ENCODE measurements around the gene TRNAU1AP.
A peak's percentile ranks its signal among the peaks of the same experiment; 100 is the strongest.
"Not testable (repeated sequence)": the region's sequence is repeated elsewhere in the genome, so short reads cannot be mapped to it uniquely, and the experiment has no call there.

Gene TRNAU1AP

DNA sequence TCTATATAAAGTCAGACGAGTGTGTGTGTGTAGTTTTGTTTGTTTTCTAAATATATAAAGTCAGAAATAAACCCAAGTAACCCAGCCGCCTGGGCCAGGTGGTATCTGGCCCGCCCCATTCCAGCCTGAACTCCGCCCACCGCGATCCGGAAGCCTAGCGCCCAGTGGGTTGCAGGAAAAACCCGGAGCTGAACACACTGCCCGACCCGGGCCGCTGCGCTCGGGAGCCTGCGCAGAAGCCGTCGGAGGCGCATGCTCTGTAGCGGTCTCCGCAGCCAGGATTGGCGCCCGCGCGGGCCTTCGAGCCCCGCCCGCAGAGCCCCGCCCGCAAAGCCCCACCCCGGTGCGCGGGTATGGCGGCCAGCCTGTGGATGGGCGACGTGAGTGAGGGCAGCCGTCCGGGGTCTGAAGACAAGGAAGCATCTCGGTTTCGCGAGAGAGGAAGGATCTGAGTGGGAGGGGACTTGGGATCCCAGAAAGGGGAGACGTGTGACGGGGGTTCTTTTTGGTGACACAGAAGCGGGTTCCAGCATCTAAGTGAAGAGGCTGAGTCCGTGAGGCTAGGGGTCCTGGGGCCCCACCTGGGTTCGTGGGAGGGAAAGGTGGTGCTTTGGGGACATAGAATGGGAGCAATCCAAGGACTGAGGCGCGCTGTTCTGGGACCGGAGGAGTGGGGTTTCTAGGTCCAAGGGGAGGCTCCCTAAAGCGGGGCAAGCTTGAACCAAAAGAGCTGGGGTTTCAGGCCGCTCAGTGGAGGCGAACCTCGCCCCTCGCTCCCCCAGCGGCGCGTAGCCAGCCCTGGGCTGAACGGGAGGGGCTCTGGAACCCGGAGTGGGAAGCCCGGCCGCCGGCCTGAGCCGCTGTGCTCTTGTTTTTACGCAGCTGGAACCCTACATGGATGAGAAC is at the start of gene TRNAU1AP:
Gene TRNAU1AP, plus strand, starts transcription at position 328 of the 906 bp plus-strand sequence. Its CDS starts 26 bp downstream, at position 354.
- peak; percentile 89 for DNase-seq (ENCODE audit: low read depth, low spot score)

DNA sequence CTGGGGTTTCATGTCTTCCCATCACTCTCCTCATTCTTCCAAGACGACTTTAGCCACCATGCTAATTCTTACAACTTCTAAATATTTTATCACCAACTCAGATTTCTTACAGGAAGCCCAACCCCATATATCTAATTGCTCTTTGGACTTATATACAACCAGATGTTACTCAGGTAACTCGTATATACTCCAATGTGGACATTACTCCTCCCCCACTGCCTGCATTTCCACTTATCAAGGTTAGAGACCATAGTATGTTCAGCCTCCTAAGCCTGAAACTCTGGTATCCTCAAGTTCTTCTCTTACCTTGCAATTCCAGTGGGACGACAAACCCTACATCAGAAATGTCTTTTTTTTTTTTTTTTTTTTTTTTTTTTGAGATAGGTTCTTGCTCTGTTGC is 49.8 kb upstream of the TRNAU1AP start:
- DNase-seq (ENCODE audit: low read depth, low spot score), result no peak

DNA sequence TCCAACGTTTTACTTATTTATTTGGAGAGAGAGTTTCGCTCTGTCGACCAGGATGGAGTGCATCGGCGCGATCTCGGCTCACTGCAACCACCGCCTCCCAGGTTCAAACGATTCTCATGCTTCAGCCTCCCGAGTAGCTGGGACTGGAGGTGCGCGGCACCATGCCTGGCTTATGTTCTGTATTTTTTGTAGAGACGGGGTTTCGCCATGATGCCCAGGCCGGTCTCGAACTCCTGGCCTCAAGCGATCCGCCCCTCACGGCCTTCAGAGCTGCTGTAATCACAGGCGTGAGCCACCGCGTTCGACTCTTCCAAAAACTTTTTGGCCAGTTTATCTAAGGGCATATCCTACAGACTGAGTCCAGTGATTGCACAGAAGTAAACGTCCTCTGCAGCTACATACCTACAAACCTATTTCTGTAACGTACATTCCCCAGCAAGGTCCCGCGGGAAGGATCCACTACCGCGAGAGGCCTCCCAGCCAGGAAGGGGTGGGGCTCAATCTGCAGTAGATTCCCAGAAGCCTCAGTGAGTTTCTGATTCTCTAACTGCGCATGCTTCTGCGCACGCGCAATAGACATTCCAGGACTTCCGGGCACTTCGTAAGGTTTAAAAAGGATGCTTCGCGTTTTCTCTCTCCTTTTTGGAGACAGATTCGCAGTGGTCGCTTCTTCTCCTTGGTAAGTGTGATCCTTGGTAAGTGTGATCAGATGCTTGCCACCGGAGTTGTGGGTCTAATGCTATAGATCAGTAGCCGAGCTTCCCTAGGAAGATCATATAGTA is 47.3 kb upstream of the TRNAU1AP start, which contains the start of gene RCC1:
Gene RCC1, plus strand, starts transcription at position 638 of the 782 bp plus-strand sequence. CDS start 23,824 bp downstream, outside the sequence.
- peak; percentile 98 for DNase-seq (ENCODE audit: low read depth, low spot score)

DNA sequence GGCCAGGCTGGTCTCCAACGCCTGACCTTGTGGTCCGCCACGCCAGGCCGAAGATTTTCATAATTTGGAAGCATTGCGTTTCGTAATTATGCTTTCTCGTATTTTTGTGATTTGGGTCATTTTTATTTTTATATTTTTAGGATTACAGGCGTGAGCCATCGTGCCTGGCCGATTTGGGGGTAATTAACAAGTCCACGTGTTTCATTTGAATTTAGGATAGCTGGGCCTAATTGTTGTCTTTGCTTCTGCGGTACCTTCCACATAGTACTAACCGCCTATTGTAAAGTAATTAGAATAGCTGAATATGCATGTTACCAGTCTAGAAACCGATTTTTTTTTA is 46.0 kb upstream of the TRNAU1AP start:
- no peak for DNase-seq (ENCODE audit: low read depth, low spot score)

DNA sequence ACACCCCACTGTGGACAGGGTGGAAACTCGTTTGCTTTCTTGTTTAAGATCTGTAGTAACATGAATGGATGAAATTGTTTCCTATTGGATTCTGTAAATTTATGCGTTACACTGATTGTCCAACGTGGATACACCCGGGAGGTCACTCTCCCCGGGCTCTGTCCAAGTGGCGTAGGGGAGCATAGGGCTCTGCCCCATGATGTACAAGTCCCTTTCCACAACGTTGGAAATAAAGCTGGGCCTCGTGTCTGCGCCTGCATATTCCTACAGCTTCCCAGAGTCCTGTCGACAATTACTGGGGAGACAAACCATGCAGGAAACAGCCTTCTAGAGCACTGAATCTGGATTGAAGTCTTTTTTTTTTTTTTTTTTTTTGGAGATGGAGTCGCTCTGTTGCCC is 45.6 kb upstream of the TRNAU1AP start:
- no peak for DNase-seq (ENCODE audit: low read depth, low spot score)

DNA sequence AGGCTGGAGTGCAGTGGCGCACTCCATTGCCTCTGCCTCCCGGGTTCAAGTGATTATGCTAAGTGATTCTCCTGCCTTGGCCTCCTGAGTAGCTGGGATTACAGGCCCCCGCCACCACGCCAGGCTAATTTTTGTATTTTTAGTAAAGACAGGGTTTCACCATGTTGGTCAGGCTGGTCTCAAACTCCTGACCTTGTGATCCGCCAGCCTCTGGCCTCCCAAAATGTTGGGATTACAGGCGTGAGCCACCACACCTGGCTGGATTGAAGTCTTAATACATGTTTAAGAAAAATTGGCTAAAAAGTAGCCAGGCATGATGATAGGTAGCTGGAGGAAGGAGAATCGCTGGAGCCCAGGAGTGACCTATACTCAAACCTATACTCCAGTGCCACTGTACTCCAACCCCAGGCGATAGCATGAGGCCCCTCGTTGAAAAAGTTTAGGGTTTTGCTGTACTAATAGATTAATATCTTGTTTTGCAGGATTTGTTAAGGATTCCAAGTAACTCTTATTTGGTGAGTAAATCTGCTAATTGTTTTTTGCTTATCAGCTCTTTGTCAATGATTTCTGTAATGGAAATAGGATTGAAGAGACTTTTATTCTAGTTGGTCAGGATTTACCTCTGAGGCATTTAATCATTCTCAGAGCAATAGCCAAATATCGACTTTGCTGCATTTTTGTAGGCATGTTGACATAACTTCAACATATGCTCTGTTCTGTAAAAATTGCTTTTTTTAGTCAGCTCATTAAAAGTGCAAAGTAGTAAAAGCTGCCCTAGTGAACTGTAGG is 45.0 kb upstream of the TRNAU1AP start:
- no peak for DNase-seq (ENCODE audit: low read depth, low spot score)

DNA sequence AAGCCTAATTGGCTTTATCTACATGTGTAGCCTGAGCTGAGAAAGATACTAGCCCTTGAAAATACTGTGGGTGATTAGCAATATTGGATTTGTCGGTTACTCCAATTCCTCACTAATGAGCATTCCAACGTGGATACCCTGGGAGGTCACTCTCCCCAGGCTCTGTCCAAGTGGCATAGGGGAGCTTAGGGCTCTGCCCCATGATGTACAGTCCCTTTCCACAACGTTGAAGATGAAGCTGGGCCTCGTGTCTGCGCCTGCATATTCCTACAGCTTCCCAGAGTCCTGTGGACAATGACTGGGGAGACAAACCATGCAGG is 44.5 kb upstream of the TRNAU1AP start:
- no peak for DNase-seq (ENCODE audit: low read depth, low spot score)

DNA sequence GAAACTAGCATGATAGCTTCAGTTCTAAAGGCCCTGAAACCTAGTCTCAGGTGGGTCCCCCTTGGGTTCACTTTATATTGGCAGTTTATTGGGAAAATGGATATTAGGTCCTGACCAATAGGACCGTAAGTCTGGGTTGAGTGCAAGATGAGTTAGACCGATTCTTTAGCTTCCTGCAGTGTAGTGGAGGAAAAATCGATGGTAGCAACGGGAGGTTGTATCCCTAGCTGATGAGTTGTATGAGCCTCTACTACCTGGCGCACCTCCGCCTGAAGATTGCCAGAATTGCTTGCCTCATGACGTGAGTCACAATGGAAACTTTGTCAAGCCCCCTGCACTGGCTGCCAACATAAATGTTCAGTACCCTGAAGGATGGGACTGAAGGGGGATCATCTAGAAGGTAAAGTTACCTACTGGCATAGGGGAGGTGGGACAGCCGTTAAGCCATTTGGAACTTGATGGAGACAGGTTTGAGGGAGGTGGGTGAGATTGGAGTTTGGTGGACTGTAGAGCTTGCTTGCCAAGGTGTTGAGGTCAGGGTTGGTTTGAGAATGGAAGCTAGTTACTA is 43.1 kb upstream of the TRNAU1AP start:
- no peak for DNase-seq (ENCODE audit: low read depth, low spot score)

DNA sequence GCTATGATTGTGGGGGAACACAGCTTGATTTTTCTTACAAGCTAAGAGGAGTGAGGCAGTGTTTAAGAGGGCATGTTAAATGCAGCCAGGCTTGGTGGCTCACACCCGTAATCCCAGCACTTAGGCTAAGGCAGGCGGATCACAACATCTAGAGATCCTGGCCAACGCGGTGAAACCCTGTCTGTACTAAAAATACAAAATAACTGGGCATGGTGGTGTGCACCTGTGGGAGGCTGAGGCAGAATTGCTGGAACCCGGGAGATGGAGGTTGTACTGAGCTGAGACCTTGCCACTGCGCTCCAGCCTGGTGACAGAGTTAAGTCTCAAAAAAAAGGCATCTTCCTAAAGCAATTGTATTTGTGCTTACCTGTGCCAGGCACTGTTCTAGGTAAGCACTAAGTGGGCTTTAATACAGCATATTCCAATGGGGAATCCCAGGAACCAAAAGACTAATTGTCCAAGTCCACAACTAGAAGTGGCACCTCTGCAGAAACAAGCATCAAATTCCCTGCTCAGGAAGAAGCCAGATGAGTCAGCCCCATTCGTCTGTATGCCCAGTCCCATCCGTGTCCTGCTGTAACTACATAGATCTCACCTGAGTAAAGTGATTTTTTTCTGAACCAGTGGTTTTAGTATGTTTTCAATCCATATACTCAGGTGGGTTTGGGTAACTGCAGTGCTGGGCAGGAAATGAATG is 42.5 kb upstream of the TRNAU1AP start:
- no peak for DNase-seq (ENCODE audit: low read depth, low spot score)

DNA sequence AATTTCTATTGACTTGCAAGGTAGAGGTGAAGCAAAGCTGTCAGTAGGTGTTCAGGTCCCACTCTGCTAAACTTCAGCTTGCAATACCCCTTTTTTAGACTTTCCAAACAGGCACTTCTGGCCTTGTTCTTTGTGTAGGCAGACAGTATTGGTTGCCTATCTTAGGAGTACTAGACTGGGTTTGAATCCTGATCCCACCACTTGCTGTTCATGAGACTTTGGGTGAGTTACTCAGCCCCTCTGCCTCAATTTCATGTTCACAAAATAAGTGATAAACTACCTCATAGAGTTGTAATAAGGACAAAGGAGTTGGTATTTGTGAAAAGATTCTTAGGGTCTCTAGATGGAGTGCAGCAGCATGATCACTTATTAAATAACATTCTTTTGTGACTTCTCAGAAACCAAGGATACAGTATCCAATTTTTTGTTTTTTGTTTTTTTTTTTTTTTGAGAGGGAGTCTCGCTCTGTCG is 41.9 kb upstream of the TRNAU1AP start:
- no peak for DNase-seq (ENCODE audit: low read depth, low spot score)

DNA sequence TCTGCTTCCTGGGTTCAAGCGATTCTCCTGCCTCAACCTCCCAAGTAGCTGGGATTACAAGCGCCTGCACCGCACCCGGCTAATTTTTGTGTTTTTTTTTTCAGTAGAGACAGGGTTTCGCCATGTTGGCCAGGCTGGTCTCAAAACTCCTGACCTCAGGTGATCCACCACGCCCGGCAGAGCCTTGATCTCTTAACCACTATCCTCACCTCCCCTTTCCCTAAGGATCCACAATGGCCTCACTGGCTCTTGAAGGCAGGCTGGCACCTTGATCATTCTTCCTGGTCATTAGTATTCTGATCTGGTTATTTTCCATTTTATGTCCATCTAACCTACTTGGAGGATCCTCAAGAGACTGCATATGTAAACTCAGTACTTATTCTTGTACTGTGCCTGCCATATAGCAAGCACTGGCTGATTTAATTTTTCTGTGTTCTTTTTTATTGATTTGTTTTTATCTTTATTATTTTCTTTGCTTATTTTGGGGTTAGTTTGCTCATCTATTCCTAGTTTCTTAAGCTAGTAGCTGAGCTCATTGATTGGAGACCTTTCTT is 40.8 kb upstream of the TRNAU1AP start:
- DNase-seq (ENCODE audit: low read depth, low spot score), result no peak

DNA sequence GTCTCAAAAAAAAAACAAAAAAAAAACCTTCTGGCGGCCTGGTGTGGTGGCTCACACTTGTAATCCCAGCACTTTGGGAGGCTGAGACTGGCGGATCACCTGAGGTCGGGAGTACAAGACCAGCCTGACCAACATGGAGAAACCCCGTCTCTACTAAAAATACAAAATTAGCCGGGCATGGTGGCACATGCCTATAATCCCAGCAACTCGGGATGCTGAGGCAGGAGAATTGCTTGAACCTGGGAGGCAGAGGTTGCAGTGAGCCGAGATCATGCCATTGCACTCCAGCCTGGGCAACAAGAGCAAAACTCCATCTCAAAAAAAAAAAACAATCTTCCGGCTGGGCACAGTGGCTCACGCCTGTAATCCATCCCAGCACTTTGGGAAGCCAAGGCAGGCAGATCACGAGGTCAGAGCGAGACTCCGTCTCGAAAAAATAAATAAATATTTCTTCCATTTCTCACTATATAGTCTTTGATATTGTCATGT is 38.4 kb upstream of the TRNAU1AP start:
- not testable (repeated sequence) for DNase-seq (ENCODE audit: low read depth, low spot score)

DNA sequence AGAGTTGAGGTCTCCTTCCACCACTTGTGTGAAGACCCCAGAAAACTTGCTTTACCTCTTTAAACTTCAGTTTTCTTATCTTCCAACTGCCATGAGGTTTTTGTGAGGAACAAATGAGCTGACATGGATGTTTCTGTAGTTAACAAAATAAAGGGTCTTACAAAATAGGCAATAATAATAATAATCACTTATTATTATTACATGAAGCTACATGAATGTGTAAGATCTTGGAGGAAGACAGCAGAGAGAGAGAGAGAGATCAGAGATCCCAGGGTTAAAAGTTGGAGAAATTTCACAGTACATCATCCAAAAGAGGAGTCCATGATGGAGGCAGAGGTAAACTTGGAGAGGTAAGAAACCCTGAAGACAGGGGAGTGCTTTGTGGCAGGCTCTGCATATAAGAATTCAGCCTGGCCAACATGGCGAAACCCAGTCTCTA is 36.3 kb upstream of the TRNAU1AP start:
- DNase-seq (ENCODE audit: low read depth, low spot score), result no peak

DNA sequence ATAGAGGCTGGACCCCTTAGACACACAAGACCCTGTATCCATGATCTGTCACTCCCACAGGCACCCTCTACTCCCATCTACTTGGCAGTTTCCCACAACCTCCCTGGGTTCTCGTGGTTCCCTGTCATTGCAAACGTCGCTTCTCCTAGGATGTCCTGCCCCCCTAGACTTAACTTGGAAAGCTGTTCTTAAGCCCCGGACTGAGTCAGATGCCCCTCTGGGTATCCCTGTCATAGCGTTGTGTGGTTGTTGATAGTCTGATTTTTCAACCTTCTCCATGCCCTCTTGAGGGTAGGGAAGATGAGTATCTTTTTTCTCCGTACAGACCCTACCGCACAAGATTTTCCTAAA is 35.3 kb upstream of the TRNAU1AP start:
- no peak for DNase-seq (ENCODE audit: low read depth, low spot score)

DNA sequence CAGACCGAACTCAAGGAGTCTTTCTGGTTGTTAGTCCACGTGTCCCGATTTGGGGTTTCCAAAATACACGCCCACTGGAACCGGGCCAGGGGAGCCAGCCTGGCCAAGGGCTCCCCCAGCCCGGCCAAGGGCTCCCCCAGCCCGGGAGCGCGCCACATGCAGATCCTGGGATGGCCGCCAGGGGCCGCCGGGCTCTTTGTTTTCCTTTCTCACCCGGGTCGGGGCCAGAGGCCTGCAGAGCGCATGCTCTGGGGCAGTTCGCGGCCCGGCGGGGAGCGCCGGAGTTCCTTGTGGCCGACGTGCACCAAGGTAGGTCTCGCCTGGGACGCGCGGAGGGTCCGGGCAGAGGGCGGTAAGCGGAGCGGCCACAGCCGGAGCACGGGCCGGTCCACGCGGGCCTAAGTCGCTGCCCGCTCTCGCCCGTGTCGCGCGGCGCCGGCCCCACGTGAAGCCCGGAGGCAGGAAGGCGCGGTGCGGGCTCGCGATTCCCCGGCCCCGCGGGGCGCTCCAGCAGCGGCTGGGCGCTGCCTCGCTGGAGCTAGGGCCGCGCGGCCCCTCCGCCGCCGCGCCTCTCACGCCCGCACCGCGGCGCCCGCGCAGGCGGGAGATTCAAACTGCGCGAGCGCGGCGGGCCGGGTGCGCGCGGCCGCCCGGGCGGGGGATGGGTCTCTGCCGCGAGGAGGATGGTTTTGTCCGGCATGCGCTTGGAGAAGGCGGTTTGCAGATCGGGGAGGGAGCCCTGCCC is 34.7 kb upstream of the TRNAU1AP start:
- peak; percentile 72 for DNase-seq (ENCODE audit: low read depth, low spot score)

DNA sequence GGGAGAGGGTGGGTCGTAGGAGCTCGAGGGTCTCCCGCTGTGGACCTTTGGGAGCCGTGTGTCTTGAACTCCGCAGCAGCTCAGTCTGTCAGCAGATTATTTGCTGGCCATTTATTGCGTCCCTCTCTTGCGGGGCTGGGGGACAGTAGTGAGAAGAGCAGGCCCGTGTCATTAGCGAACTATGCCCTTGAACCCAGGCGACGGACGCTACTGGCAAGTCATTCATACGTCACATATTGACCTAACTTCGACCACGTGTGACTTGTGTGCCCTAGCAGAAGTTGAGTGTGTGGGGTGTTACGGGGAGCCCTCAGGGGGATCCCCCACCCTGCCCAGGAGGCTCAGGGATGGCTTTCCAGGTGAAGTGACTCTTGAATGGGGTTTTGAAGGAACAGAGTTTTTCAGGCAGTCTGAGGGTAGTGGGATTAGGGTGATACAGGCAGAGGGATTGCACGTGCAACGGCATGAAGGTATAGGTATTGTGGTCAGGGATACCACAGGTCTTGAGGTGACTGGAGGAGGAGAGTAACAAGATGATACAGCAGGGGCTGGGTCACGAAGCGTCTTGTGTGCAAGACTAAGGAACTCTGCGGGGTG is 34.0 kb upstream of the TRNAU1AP start:
- no peak for DNase-seq (ENCODE audit: low read depth, low spot score)

DNA sequence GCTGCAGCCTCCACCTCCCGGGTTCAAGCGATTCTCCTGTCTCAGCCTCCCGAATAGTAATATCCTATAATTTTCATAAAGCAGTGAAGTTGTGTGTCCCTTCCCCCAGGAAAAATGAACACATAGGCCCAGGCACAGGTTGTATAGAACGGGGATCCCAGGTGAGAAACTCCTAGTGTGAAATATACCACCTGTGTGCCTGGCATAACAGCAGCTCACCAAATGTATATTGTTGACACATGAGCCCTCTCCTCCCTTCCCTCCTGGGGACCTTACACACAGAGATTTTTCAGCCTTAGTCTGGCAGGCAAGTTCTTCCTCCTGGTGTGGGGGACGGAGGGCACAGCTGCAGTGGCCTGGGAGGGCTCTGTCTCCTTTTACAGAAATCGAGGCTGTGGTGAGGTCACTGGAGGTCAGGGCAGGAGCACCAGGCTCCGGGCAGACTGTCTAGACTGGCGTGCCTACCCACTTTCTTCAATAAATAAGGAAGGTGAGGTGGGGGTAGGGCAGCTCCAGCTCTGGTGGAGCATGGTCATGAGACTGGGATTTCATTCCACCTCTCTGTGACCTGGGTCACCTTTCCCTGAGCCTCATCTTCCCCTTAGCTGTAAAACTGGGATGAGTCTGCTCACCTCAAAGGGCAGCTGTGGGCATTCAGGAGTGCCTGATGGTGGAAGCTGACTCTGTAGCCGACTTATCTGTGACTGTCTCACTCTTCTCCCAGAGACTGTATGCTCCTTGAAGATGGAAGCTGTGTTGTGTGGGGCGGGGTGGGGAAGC is 32.7 kb upstream of the TRNAU1AP start:
- DNase-seq (ENCODE audit: low read depth, low spot score), result no peak

DNA sequence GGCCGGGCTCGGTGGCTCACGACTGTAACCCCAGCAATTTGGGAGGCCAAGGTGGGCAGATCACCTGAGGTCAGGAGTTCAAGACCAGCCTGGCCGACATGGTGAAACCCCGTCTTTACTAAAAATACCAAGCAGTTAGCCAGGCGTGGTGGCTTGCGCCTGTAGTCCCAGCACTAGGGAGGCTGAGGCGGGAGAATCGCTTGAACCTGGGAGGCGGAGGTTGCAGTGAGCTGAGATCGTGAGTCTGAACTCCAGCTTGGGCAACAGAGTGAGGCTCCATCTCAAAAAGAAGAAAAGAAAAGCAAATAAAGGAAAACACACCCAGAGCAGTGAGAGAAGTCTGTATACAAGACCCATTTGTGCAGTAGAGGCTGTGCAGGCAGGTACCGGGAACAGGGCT is 32.1 kb upstream of the TRNAU1AP start:
- not testable (repeated sequence) for DNase-seq (ENCODE audit: low read depth, low spot score)
